HG03558 (cell line): ENCODE results near the gene SOX21.

Experiments
- ATAC-seq: cut with Tn5 transposase; IDR thresholded peaks from one replicate; pipeline ENCODE4 v1.9.1; 2021; ENCODE audit warnings: moderate number of reproducible peaks; ENCODE audit not compliant: unreplicated experiment; ENCODE audit errors: extremely low read depth

SOX21 gene

DNA sequence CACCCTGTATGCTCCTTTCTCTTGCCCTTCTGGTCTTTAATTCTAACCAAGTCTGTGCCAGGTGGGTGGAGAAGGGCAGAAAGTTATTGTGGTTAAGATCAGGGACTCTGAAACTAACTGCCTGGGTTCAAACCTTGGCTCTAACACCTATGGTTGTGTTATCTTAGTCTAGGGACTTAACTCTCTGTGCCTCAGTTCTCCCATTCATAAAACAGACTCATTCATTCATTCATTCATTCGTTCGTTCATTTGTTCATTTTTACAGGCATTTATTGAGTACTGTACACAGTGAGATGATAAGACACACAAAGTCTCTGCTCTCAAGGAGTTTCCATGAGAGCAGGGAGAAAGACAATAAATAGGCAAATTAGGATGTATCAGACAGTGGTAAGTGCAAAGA, 30.1 kb downstream of the SOX21 start:
- no peak for ATAC-seq

DNA sequence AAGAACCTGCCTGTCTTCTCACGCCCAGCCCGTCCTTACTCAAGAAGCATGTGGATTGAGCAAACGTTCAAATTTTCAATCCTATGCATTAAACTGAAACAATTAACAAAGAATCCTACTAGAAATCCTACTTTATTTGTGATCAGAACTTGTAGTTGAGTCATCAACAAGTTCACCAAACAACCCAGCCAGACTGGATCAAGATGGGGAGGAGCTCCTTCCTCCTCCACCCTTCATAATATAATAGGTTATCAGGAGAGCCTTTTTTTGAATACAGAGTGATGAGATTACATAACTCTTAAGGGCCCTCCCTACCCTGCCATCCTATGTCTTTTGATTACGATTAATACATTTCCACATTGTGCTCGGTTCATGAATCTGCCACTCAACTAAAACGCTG, 32.7 kb downstream of the SOX21 start:
- no peak for ATAC-seq

DNA sequence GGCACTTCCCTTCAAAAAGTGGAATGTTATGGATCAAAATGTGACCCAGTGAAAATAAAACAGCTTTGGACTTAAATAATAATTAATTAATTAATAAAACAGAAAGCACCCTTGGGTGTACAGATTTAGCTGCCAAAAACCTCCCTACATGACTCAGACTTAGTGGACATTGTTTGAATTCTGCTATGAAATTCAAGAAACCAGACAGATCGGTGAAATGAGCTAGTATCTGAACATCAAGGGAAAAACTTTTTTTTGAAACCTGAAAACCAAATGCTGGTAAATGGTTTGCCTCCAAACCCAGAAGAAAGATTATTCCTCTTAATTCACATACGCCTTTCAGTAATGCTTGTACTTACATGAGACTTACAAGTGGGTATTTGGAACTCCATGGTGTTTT, 33.5 kb downstream of the SOX21 start:
- ATAC-seq: no peak

DNA sequence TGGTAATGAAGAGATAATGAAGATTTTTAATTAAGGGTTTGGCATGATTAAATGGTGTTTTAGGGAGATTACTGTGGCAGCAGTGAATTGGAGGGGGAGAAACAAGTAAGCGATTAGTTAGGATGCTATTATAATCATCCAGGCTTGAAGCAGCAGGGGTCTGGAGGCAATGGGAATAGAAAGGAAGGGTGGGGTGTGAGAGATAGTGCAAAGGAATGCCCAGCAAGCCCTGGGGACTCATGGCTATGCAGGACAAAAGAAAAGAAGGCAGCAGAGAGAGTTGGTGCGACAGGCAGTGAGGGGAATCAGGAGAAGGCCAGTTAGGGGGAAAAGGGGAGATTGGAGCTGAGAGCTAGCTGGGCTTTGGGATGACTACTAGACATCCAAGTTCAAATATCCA, 34.5 kb downstream of the SOX21 start:
- ATAC-seq: no peak

DNA sequence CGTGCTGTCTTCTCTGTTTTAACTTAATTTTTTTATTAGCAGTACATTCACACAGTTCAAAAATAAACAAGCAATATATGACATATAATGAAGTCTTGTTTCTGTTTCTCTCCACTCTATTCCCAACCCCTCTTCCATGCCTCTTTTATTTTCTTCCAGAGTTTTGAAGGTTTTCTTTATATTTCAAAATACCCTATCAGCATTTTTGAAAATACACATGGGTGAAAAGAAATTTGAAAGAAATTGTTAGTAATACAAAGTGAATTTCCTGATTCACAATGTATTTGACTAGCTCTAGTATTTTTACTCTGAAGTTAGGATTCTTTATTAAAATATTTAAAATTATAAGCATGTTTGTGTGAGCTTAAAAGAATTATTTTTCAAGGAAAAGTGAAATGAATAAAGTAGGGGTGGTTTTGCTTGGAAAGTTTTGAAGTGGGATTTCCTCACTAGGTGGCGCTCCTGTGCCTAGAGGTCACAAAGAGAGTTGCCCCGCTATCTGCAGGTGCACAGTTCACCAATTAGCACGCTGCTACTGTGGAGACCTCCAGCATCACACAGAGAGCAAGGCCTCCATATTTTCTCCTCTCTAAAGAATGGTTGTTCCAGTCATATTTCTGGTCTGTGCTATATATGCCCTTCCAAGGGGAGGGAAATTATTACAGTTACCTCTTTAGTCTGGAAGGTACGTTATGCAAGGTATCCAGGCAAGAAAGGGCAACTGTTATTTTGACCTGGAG, 37.6 kb downstream of the SOX21 start:
- ATAC-seq: no peak

DNA sequence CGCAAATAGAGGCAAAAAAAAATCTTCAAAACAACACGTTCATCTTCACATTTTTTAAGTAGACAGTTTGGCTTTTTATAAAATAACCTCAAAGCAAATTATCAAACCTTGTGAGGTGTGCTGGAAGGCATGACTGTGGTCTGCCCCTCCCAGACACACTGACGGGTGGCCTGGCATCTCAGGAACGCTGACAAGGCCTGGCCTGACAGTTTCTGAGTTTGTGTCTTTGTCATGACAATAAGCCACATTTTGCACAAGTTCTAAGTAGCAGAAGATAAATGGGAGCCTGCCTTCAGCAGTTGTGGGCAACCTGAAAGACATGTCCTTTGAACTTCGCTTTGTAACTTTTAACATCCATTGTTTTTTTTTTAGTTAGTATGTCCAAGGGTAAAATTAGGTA, 38.5 kb downstream of the SOX21 start:
- no peak for ATAC-seq

DNA sequence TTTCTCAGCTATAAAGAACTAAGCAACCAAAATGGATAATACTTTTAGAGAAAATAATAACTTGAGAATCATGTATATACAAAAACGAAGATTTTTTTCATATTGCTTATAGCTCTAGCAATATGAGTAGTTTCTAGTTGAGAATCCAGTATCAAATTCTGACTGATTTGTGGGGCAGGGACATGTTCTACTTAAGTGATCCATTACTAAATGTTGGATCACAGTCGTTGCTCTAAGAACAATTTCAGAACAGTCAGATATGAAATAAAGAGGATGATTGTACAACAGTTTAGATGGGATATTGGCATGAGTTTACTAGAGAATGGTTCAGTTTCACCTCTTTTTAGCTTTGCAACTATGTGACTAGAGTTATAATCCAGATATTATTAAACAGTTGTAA, 39.9 kb downstream of the SOX21 start:
- no peak for ATAC-seq

DNA sequence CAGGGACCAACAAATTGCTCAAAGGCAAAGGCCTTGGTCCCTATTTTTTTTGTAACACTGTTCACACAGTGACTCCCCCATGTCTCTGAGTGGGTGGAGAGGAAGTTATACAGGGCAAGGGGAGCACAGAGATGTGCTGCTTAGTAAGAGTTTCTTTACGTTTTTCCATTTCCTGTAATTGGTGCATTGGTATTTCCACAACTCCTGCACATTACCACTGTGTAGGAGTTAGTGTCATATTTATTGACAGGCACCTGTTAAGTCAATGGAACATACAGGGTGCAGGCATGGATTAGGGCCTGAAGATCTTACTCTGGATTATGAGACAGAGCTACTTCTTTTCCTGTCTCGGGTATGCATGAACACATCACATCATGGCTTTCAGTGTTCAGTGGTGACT, 45.2 kb downstream of the SOX21 start:
- ATAC-seq: no peak

DNA sequence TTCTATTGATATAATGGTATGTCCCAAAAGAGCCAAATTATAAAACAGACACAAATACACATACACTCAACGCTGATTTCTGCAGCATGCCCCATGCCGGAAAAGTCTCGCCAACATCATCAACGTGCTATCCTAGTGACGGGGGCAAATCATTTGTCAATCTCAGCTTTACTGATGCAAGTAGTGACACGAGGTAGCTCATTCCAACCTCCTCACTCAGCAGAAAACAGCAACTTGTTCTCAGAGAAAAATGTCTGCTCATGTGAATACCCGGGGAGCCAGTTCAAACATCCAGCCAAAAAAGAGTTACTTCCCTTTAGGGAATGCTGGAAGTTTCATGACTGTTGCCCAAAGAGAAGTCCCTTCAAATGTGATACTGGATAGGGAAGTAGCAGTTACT, 46.3 kb downstream of the SOX21 start:
- no peak for ATAC-seq

DNA sequence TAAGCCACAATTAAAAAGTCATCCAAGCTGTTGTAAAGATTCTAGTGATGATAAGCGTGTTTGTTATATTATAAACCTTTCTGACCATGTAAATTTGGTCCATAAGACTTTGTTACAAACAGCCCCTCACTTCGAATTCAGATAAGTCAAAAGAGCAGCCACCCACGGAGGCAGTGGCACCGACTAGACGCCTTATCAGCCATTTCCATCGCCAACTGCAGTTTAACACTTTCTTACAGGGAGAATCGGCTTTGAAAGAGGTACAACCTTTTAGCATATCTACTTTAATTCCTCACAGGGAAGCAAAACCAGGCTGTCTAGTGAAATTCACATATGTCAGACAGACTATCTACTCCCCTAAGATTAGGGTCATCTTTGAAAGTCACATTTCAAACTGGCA, 47.5 kb downstream of the SOX21 start:
- ATAC-seq: no peak

DNA sequence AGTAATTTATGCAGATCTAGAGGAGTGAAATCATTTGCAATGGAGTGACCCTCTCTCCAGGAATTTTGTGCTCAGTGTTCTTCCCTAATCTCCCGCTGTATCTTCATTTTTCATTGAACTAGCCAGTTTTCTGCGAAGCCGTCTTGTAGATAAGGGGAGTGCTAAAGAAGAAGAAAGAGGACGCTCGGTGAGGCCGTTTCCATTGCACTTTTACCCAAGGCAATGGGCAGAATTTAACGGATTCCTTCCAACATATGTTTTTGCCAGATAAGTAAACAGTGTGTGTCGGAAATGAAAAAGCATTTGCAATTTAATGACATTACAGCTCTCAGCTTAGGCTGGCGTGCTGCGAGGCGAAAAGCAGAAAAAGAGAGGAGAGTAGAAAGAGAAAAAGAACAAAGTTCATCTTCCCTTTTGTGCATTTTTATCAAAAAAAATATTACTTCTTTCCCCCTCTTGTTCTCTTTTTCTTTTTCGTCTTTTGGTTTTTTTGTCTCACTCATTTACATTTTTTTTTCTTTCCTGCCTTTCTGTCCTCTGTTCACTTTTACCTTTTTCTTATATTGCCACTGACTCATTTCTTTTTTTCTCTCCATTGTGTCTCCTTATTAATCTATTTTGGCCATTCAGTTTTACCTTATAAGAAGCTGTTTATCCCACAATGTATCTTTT, 49.9 kb downstream of the SOX21 start:
- no peak for ATAC-seq

DNA sequence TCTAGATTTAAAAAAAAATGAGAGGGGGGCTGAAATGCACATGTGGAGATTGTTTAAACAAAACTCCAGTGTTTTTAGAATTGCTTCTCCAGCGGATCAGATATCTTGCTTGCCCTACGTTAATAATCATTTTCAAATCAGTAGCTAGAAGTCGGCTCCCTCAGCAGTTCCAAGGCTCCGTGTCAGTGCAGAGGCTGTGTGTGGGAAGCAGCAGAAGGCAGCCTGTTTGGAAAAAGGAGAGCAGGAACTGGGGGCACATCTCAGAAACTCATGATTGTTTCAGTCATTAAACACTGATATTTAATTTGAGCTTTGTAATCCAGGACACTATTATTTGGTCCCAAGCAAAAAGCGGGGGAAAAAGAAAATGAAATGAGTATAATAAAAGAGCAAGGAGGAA, 50.9 kb downstream of the SOX21 start:
- ATAC-seq: no peak

DNA sequence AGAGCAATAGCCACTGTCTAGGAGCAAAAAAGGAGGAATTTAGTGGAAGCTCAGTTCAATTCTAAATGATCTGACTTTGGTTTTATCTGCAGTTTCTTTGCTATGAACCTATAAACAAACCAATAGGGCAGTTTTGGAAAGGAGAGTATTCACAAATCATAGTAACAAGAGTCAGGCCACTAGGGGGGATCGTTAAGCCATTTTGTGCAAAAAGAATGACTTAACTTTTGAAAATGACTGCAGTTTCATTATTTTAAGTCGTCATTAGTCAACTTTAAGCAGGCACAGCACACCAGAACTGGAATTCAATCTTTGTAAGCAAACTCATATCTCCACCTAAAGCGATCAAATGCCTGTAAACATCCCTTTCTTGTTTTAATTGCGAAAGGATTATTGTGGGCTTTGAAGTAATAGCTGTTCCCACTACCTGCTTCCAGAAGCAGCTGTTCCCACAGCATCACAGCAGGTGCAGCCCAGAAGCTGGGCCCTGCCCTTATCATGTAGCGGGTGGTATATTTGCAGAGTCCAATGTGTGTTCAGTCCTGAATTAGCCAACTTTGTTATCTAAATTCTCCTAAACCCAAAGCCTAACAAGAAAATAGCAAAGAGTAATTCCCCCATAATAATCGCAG, 51.5 kb downstream of the SOX21 start:
- ATAC-seq: no peak
